K562 (cell line): ENCODE data around the gene CASP1. TPM values are rescaled to one million over a fixed set of nuclear protein-coding genes. Genes with fewer than 3 reads are reported as not detected.

Experiments used
- ATAC-seq: fragments of 200-7000 bp; cut with Tn5 transposase; 3 replicates; pipeline ENCODE4 v1.9.1; 2020; ENCODE audit warnings: moderate library complexity
- BruUV-seq: library from RNA; stranded (reverse); fragments of 400-500 nt; replicated peaks from 2 replicates; lab custom pipeline; 2021; lab: Mats Ljungman, UMichigan
- CTCF ChIA-PET: fragments of 300-600 bp; formaldehyde crosslinking; extraction: SDS; loops from one replicate; lab custom pipeline; 2021; ENCODE audit warnings: low intra/inter-chr PET ratio; lab: Yijun Ruan, JAX
- POLR2A ChIA-PET: fragments of 300-600, 350-650 bp; sonication (Branson Sonifier 250); formaldehyde crosslinking; extraction: SDS; loops from one replicate; lab custom pipeline; 2021; ENCODE audit warnings: antibody characterized with exemption, inconsistent platforms; lab: Yijun Ruan, JAX
- DNase-seq, 4 experiments: peaks; one replicate each; pipeline versions ENCODE4 v3.0.0 to v3.0.0-alpha.2; 2011 to 2018; ENCODE audit warnings: low spot score in 3 of 4, mixed read lengths in 3 of 4; ENCODE audit errors: extremely low read depth in 1 of 4
- FAIRE-seq: peaks from 2 replicates; lab custom pipeline; 2011; peaks lifted over from hg19 to GRCh38; lab: Jason Lieb, UNC
- H2AFZ ChIP-seq: 2 replicates; pipeline ENCODE4 v1.6.0; 2011; ENCODE audit warnings: low read depth, low read length, control low read depth, inconsistent platforms
- H3K27ac ChIP-seq: fragments of 200-600 bp; 3 replicates; pipeline ENCODE4 v1.8.0; 2011; ENCODE audit warnings: low read depth, mild to moderate bottlenecking, control low read depth, inconsistent platforms, low read length, moderate library complexity, mixed read lengths; ENCODE audit errors: extremely low read depth
- H3K27me3 ChIP-seq, 2 experiments: fragments of 300-600 bp in 1 of 2; 2 replicates in 1 of 2; 3 replicates in 1 of 2; pipeline versions ENCODE4 v1.6.0 to v1.8.0; 2011; ENCODE audit warnings: inconsistent platforms in 2 of 2, low read length in 2 of 2, mild to moderate bottlenecking in 1 of 2, mixed read lengths in 1 of 2, moderate library complexity in 1 of 2; ENCODE audit not compliant: control insufficient read depth in 2 of 2, insufficient read depth in 2 of 2
- H3K36me3 ChIP-seq: fragments of 300-600 bp; 3 replicates; pipeline ENCODE4 v1.8.0; 2011; ENCODE audit warnings: mild to moderate bottlenecking, low read length, inconsistent platforms; ENCODE audit not compliant: control insufficient read depth, insufficient read depth
- H3K4me1 ChIP-seq, 2 experiments: fragments of 200-600 bp in 1 of 2; replicated peaks in 1 of 2; 2 replicates in 1 of 2; 3 replicates in 1 of 2; pipeline versions ENCODE4 v1.5.1 to v1.8.0; 2011; ENCODE audit warnings: inconsistent platforms in 2 of 2, low read length in 2 of 2, mild to moderate bottlenecking in 1 of 2, mixed read lengths in 1 of 2, moderate library complexity in 1 of 2; ENCODE audit not compliant: control insufficient read depth in 2 of 2, insufficient read depth in 2 of 2
- H3K4me2 ChIP-seq: 2 replicates; pipeline ENCODE4 v1.6.1; 2011; ENCODE audit warnings: low read length, control low read depth, inconsistent platforms, mixed read lengths; ENCODE audit not compliant: insufficient read depth
- H3K4me3 ChIP-seq: fragments of 200-600 bp; sonication (generic), shearing (Covaris generic); 2 replicates; pipeline ENCODE4 v1.5.1; 2016; ENCODE audit warnings: control low read depth, inconsistent platforms
- H3K79me2 ChIP-seq: fragments of 200-600 bp; 3 replicates; pipeline ENCODE4 v1.8.0; 2011; ENCODE audit warnings: low read length, inconsistent platforms; ENCODE audit not compliant: control insufficient read depth, insufficient read depth
- H3K9ac ChIP-seq, 2 experiments: 2 replicates each; pipeline versions ENCODE4 v1.6.0 to v1.6.1; 2011; ENCODE audit warnings: low read depth in 2 of 2, low read length in 2 of 2, control low read depth in 1 of 2, inconsistent platforms in 1 of 2, mild to moderate bottlenecking in 1 of 2, mixed read lengths in 1 of 2; ENCODE audit not compliant: insufficient read depth in 1 of 2
- H3K9me1 ChIP-seq: one replicate; pipeline ENCODE4 v1.6.0; 2011; ENCODE audit warnings: inconsistent platforms, mild to moderate bottlenecking, low read length, moderate library complexity; ENCODE audit not compliant: control insufficient read depth, insufficient read depth
- H3K9me3 ChIP-seq: replicated peaks from 2 replicates; pipeline ENCODE4 v1.5.1; 2011; ENCODE audit warnings: low read depth, low read length, inconsistent platforms; ENCODE audit not compliant: control insufficient read depth, insufficient read depth
- H4K20me1 ChIP-seq: replicated peaks from 2 replicates; pipeline ENCODE4 v1.6.1; 2011; ENCODE audit warnings: low read length, inconsistent platforms, mixed read lengths; ENCODE audit not compliant: control insufficient read depth, insufficient read depth
- NELFE ChIP-seq: IDR thresholded peaks from 2 replicates; pipeline ENCODE4 v1.6.1; 2011; ENCODE audit warnings: mild to moderate bottlenecking; ENCODE audit not compliant: insufficient read depth, insufficient read length
- NFE2 ChIP-seq: IDR thresholded peaks from 2 replicates; pipeline ENCODE4 v1.6.1; 2014; ENCODE audit warnings: antibody characterized with exemption, low read depth
- OTX1 ChIP-seq: fragments of 450-650 bp; formaldehyde crosslinking; IDR thresholded peaks from 2 replicates; pipeline ENCODE4 v1.4.0; 2022; ENCODE audit warnings: mild to moderate bottlenecking
- ZNF589 ChIP-seq: fragments of 200-800 bp; sonication (Bioruptor generic); IDR thresholded peaks from 2 replicates; pipeline ENCODE4 v1.6.1; 2016; ENCODE audit warnings: low read depth, missing genetic modification characterization, missing compliant biosample characterization
- WGBS: fragments of 100-300 bp; shearing (Covaris generic); methylation state at CpG from one replicate; pipeline ENCODE4 v1.1.6; 2016; ENCODE audit warnings: low coverage, mixed read lengths; ENCODE audit not compliant: insufficient coverage; ENCODE audit errors: missing lambda C conversion rate; 5-methylcytosine and 5-hydroxymethylcytosine counted together
- in situ Hi-C: fragments of 300-500 bp; cut with MboI; formaldehyde crosslinking; loops from 4 replicates; pipeline ENCODE4 v1.15.0; 2018; ENCODE audit warnings: inconsistent platforms, mixed read lengths
- intact Hi-C: fragments of 100-400 bp; cut with micrococcal nuclease; formaldehyde crosslinking; loops from 2 replicates; pipeline ENCODE4 v1.14.2; 2022
- polyA plus RNA-seq, 8 experiments: library from polyadenylated mRNA; depleted of rRNA in 4 of 8; stranded (reverse) in 5 of 8; unstranded in 3 of 8; fragments of >200 nt; fragmentation: Nextera tagmentation in 2 of 8; fragmentation: Illumina TruSeq in 1 of 8; extraction: Ambion mirVana in 2 of 8; extraction: Trizol in 1 of 8; gene quantifications; 2 replicates each; pipeline versions ENCODE4 v1.2.1 to v1.2.3, GENCODE V29; 2011 to 2014; ENCODE audit warnings: inconsistent platforms in 1 of 8, missing spikeins in 1 of 8
- total RNA-seq, 7 experiments: library from RNA; depleted of rRNA in 6 of 7; stranded (reverse); fragments of >200 nt in 6 of 7; fragmentation: Illumina TruSeq in 2 of 7; extraction: Trizol in 2 of 7; gene quantifications; 2 replicates each; pipeline versions ENCODE4 v1.2.1 to v1.2.3, GENCODE V29; 2011 to 2021; ENCODE audit warnings: low replicate concordance in 1 of 7
- TF ChIP-seq, protein P1 (sequence below): fragments of 450-650 bp; IDR thresholded peaks from 2 replicates; pipeline ENCODE4 v1.6.1; 2016; ENCODE audit warnings: mild to moderate bottlenecking, moderate library complexity
- TF ChIP-seq, protein P2 (sequence below): fragments of 250-450 bp; sonication (Bioruptor Pico); IDR thresholded peaks from 2 replicates; pipeline ENCODE4 v1.5.0; 2021
- TF ChIP-seq, protein P3 (sequence below), 2 experiments: fragments of 450-650 bp; IDR thresholded peaks; 2 replicates each; pipeline ENCODE4 v1.6.1; 2018; ENCODE audit warnings: mild to moderate bottlenecking in 2 of 2, low read depth in 1 of 2; ENCODE audit not compliant: partially characterized antibody in 2 of 2

Gene CASP1
- total and polyA plus RNA-seq, 9 of the 15 experiments (the other 6 are each of a cell fraction or from before 2014, with no cell fraction given), result not detected

DNA sequence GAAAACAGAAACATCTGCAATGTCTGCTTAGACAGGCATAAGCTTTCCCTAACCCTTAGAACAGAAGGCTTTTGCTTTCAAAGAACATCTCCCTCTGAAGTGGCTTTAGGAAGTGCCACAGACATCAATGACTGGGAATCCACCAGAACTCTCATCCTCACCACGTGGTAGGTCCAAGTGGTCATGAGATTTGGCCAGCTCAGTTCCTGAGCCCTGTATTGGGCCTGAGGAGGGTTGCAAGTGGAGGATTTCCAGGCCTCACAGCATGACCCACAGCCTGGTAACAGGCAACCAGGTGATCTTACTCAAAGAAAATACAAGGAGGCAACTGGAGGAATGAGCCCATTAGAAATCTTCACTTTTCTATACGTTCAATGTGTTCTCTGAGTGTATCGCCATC, 1.6 kb downstream of the CASP1 start:
- Histone ChIP-seq H3K9ac (no peak overlapping the region), H3K9me1 (no peaks in the 10 kb centered on the region), H3K36me3 (no peaks in the 10 kb centered on the region), H2AFZ (no peak overlapping the region), H3K4me2 (no peak overlapping the region), H3K4me1 (no peaks in the 10 kb centered on the region), H3K9me3 (no peaks in the 10 kb centered on the region), H3K4me3 (no peak overlapping the region), H3K27ac (no peak overlapping the region), H3K27me3 (no peaks in the 10 kb centered on the region), H4K20me1 (no peaks in the 10 kb centered on the region), H3K79me2 (no peaks in the 10 kb centered on the region)
- 0% methylated on average over 3 of the region's 3 CpGs for WGBS
- POLR2A ChIA-PET, result no interaction called here
- CTCF ChIA-PET, result no interaction called here
- FAIRE-seq, result no peak
- intact Hi-C loops, result no loop called here
- ATAC-seq, result no peak
- in situ Hi-C loops, result no loop called here
- no peak for DNase-seq
- no TSS peak for BruUV-seq
- TF ChIP-seq, protein P1, sequence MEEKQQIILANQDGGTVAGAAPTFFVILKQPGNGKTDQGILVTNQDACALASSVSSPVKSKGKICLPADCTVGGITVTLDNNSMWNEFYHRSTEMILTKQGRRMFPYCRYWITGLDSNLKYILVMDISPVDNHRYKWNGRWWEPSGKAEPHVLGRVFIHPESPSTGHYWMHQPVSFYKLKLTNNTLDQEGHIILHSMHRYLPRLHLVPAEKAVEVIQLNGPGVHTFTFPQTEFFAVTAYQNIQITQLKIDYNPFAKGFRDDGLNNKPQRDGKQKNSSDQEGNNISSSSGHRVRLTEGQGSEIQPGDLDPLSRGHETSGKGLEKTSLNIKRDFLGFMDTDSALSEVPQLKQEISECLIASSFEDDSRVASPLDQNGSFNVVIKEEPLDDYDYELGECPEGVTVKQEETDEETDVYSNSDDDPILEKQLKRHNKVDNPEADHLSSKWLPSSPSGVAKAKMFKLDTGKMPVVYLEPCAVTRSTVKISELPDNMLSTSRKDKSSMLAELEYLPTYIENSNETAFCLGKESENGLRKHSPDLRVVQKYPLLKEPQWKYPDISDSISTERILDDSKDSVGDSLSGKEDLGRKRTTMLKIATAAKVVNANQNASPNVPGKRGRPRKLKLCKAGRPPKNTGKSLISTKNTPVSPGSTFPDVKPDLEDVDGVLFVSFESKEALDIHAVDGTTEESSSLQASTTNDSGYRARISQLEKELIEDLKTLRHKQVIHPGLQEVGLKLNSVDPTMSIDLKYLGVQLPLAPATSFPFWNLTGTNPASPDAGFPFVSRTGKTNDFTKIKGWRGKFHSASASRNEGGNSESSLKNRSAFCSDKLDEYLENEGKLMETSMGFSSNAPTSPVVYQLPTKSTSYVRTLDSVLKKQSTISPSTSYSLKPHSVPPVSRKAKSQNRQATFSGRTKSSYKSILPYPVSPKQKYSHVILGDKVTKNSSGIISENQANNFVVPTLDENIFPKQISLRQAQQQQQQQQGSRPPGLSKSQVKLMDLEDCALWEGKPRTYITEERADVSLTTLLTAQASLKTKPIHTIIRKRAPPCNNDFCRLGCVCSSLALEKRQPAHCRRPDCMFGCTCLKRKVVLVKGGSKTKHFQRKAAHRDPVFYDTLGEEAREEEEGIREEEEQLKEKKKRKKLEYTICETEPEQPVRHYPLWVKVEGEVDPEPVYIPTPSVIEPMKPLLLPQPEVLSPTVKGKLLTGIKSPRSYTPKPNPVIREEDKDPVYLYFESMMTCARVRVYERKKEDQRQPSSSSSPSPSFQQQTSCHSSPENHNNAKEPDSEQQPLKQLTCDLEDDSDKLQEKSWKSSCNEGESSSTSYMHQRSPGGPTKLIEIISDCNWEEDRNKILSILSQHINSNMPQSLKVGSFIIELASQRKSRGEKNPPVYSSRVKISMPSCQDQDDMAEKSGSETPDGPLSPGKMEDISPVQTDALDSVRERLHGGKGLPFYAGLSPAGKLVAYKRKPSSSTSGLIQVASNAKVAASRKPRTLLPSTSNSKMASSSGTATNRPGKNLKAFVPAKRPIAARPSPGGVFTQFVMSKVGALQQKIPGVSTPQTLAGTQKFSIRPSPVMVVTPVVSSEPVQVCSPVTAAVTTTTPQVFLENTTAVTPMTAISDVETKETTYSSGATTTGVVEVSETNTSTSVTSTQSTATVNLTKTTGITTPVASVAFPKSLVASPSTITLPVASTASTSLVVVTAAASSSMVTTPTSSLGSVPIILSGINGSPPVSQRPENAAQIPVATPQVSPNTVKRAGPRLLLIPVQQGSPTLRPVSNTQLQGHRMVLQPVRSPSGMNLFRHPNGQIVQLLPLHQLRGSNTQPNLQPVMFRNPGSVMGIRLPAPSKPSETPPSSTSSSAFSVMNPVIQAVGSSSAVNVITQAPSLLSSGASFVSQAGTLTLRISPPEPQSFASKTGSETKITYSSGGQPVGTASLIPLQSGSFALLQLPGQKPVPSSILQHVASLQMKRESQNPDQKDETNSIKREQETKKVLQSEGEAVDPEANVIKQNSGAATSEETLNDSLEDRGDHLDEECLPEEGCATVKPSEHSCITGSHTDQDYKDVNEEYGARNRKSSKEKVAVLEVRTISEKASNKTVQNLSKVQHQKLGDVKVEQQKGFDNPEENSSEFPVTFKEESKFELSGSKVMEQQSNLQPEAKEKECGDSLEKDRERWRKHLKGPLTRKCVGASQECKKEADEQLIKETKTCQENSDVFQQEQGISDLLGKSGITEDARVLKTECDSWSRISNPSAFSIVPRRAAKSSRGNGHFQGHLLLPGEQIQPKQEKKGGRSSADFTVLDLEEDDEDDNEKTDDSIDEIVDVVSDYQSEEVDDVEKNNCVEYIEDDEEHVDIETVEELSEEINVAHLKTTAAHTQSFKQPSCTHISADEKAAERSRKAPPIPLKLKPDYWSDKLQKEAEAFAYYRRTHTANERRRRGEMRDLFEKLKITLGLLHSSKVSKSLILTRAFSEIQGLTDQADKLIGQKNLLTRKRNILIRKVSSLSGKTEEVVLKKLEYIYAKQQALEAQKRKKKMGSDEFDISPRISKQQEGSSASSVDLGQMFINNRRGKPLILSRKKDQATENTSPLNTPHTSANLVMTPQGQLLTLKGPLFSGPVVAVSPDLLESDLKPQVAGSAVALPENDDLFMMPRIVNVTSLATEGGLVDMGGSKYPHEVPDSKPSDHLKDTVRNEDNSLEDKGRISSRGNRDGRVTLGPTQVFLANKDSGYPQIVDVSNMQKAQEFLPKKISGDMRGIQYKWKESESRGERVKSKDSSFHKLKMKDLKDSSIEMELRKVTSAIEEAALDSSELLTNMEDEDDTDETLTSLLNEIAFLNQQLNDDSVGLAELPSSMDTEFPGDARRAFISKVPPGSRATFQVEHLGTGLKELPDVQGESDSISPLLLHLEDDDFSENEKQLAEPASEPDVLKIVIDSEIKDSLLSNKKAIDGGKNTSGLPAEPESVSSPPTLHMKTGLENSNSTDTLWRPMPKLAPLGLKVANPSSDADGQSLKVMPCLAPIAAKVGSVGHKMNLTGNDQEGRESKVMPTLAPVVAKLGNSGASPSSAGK, result no peak
- TF ChIP-seq, protein P2, sequence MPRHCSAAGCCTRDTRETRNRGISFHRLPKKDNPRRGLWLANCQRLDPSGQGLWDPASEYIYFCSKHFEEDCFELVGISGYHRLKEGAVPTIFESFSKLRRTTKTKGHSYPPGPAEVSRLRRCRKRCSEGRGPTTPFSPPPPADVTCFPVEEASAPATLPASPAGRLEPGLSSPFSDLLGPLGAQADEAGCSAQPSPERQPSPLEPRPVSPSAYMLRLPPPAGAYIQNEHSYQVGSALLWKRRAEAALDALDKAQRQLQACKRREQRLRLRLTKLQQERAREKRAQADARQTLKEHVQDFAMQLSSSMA (CRISPR knock-in tag), result no peak
- TF ChIP-seq NELFE, result no peak
- no peak for TF ChIP-seq NFE2
- no peak for TF ChIP-seq OTX1 (CRISPR knock-in tag)
- TF ChIP-seq ZNF589, result no peak
- TF ChIP-seq, protein P3, sequence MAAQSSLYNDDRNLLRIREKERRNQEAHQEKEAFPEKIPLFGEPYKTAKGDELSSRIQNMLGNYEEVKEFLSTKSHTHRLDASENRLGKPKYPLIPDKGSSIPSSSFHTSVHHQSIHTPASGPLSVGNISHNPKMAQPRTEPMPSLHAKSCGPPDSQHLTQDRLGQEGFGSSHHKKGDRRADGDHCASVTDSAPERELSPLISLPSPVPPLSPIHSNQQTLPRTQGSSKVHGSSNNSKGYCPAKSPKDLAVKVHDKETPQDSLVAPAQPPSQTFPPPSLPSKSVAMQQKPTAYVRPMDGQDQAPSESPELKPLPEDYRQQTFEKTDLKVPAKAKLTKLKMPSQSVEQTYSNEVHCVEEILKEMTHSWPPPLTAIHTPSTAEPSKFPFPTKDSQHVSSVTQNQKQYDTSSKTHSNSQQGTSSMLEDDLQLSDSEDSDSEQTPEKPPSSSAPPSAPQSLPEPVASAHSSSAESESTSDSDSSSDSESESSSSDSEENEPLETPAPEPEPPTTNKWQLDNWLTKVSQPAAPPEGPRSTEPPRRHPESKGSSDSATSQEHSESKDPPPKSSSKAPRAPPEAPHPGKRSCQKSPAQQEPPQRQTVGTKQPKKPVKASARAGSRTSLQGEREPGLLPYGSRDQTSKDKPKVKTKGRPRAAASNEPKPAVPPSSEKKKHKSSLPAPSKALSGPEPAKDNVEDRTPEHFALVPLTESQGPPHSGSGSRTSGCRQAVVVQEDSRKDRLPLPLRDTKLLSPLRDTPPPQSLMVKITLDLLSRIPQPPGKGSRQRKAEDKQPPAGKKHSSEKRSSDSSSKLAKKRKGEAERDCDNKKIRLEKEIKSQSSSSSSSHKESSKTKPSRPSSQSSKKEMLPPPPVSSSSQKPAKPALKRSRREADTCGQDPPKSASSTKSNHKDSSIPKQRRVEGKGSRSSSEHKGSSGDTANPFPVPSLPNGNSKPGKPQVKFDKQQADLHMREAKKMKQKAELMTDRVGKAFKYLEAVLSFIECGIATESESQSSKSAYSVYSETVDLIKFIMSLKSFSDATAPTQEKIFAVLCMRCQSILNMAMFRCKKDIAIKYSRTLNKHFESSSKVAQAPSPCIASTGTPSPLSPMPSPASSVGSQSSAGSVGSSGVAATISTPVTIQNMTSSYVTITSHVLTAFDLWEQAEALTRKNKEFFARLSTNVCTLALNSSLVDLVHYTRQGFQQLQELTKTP (IDR thresholded peaks at IDR 0.05; ENCODE audit: low read depth in 1 of 2, partially characterized antibody in 2 of 2), result no peak
